ENCODE measurements around the gene PTPN4.
"Not testable (repeated sequence)": the region's sequence is repeated elsewhere in the genome, so short reads cannot be mapped to it uniquely, and the experiment has no call there.

PTPN4 gene

DNA sequence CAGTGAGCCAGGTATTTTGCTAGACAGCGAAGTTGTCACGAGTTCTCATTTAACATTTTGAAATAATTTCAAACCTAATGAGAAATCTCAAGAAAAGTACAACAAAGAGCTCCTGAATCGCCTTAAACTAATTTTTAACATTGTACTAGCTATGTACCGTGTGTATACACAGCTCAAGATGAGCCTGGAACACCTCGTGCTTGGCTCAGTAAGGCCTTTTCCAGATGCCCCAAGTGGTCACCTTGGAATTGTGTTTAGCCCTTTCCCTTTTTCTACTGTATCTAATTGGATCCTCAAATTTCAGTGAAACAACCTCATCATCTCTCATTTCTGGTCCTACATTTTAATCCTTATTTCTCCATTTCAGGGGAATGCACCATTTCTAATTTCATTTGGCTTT lies 7.2 kb downstream of the PTPN4 start:
- DNase-seq (ENCODE audit: low spot score): no peak

DNA sequence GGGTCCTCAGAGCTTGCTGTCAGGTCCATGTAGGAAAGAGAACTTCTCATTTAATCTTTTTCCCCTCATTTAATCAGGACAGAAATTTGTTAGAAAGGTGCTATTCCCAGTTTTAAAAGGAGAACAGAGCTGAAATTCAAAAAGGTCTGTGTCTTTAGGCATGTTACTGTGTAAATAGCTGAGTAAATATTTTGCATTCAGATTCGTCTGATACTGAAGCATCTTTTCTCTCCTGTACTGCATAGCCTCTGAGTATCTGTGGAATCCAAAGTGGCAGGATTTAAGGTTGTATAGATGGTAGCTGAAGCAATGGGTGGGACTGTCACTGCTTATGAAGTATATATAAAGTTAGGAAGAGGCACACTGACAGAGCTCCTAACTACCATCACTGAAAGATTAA lies 9.0 kb downstream of the PTPN4 start:
- no peak for DNase-seq (ENCODE audit: low spot score)

- DNase-seq (ENCODE audit: low spot score): no peak
These were observed 9.9 kb downstream of the PTPN4 start for GRCh38 chr2:119769645-119770044.

DNA sequence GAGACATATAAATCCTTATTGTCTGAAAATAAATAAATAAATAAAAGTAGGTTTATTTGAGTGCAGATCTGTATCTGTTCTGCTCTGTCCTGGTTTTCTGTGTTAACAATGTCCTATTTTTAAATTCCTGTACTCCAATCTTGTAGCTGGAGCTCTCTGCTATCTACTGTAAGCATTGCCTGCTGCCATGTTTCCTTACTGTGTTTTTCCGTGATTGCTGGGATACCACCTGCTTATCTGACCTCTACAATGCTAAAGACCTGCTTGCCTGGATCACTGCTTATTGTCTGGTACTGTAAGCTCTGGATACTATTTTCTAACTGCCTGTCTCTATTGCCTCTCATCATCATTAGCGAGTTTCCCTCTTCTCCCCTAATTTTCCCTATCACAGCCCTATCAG lies 11.6 kb downstream of the PTPN4 start:
- DNase-seq (ENCODE audit: low spot score): no peak

DNA sequence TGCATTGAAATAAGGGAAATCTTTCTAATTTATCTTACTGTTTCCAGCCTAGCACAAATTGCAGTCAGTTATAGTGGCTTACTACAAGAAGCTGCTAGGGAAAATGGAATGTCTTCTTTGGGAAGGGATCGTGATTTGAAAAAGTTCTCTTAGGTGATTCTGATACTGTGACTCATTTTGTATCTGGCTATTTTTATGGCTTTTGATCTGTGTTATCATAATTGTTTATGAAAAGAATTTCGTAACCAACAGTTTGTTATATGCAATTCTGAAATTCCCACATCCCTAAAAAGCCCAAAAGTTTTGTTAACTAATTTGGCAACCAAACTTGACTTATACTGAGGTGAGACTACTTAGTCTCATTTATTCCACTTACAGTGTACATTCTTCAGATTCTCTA lies 12.4 kb downstream of the PTPN4 start:
- DNase-seq (ENCODE audit: low spot score): no peak

GRCh38 chr2:119772767-119773166 lies 13.0 kb downstream of the PTPN4 start:
- DNase-seq (ENCODE audit: low spot score): no peak

- DNase-seq (ENCODE audit: low spot score): no peak
These were observed 14.3 kb downstream of the PTPN4 start for GRCh38 chr2:119774026-119774425.

DNA sequence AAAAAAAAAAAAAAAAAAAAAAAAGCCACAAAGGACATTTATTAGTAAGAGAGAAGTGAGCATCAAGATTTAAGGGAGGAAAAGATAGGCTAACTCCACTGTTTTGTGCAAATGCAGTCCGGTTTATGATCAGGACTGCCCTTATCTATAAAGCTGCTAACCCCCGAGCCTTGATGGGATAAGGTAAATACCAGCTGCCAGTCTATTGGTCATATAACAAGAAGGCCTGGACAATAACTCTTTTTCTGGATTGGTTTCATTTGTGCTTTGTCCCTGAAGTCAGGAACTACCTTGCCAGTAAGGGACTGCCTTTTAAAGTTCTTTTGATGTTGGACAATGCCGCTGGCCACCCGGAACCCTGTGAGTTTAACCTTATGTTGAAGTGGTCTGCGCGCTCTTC lies 15.4 kb downstream of the PTPN4 start:
- DNase-seq (ENCODE audit: low spot score): no peak

- no peak for DNase-seq (ENCODE audit: low spot score)
These were observed 22.7 kb downstream of the PTPN4 start for GRCh38 chr2:119782308-119783027.

- DNase-seq (ENCODE audit: low spot score): no peak
These were observed 25.2 kb downstream of the PTPN4 start for GRCh38 chr2:119784876-119785275.

- DNase-seq (ENCODE audit: low spot score): no peak
These were observed 26.6 kb downstream of the PTPN4 start for GRCh38 chr2:119786295-119786694.

GRCh38 chr2:119788752-119789151 lies 29.0 kb downstream of the PTPN4 start:
- no peak for DNase-seq (ENCODE audit: low spot score)

GRCh38 chr2:119790466-119790865 lies 30.7 kb downstream of the PTPN4 start:
- DNase-seq (ENCODE audit: low spot score): no peak

- DNase-seq (ENCODE audit: low spot score): no peak
These were observed 33.2 kb downstream of the PTPN4 start for GRCh38 chr2:119792907-119793312.

DNA sequence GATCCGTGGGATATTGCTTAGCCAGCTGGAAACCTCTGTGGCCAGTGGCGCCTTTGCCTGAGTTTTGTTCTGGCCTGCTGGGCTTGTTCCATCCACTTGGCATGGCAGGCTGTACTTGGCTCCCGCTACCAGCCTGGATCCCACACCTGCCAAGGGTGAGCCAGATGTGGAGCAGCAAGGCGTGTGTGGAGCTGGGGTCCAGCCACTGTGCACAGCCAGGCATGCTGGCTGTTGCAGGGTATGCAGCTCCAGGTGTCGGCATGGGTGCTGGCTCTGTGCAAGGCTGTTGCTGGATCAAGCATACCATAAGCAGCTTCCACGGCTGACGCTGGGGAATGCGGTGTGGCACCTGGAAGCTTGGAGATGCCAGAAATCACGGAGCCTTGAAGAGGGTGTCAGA lies 34.5 kb downstream of the PTPN4 start:
- DNase-seq (ENCODE audit: low spot score): no peak

- DNase-seq (ENCODE audit: low spot score): no peak
These were observed 35.9 kb downstream of the PTPN4 start for GRCh38 chr2:119795309-119796303.

GRCh38 chr2:119800376-119800902 lies 40.7 kb downstream of the PTPN4 start:
- DNase-seq (ENCODE audit: low spot score): no peak

GRCh38 chr2:119801040-119801439 lies 41.3 kb downstream of the PTPN4 start:
- DNase-seq (ENCODE audit: low spot score): no peak

- DNase-seq (ENCODE audit: low spot score): not testable (repeated sequence)
These were observed 42.3 kb downstream of the PTPN4 start for GRCh38 chr2:119801989-119802388.

GRCh38 chr2:119803101-119803500 lies 43.4 kb downstream of the PTPN4 start:
- DNase-seq (ENCODE audit: low spot score): no peak

DNA sequence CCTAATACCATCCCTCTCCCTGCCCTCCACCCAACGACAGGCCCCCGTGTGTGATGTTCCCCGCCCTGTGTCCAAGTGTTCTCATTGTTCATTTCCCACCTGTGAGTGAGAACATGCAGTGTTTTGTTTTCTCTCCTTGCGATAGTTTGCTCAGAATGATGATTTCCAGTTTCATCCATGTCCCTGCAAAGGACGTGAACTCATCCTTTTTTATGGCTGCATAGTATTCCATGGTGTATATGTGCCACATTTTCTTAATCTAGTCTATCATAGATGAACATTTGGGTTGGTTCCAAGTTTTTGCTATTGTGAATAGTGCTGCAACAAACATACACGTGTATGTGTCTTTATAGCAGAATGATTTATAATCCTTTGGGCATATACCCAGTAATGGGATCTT lies 44.7 kb downstream of the PTPN4 start:
- not testable (repeated sequence) for DNase-seq (ENCODE audit: low spot score)

- no peak for DNase-seq (ENCODE audit: low spot score)
These were observed 48.9 kb downstream of the PTPN4 start for GRCh38 chr2:119808516-119809147.
